Sigmoid colon (tissue), 4 donors: ENCODE results near the gene C4orf17.

Experiments
- CTCF ChIP-seq, 4 experiments: fragments of 450-650 bp in 3 of 4; fragments of 200-600 bp in 1 of 4; IDR thresholded peaks; one replicate each; pipeline ENCODE4 v1.5.1; 2016 to 2019; ENCODE audit warnings: antibody characterized with exemption in 4 of 4, mild to moderate bottlenecking in 3 of 4, moderate library complexity in 2 of 4
- POLR2A ChIP-seq, 2 donors: fragments of 450-650 bp; IDR thresholded peaks; one replicate each; pipeline ENCODE4 v1.6.1; 2016; ENCODE audit warnings: antibody characterized with exemption in 2 of 2, mild to moderate bottlenecking in 2 of 2, moderate library complexity in 2 of 2
- POLR2AphosphoS5 ChIP-seq, 4 donors: sonication (generic); formaldehyde crosslinking; IDR thresholded peaks; one replicate each; pipeline ENCODE4 v1.6.1; 2017; ENCODE audit warnings: antibody characterized with exemption in 4 of 4

GRCh38 chr4:99587803-99588202 is 77.0 kb downstream of the C4orf17 start:
- TF ChIP-seq POLR2AphosphoS5 (IDR thresholded peaks at IDR 0.05) (no peak), CTCF (IDR thresholded peaks at IDR 0.05) (no peak), POLR2A (IDR thresholded peaks at IDR 0.05) (no peak)
